Fibroblast of skin of left quadriceps (primary cell): ENCODE data around the gene TTC1.
"Not testable (repeated sequence)": the region's sequence is repeated elsewhere in the genome, so short reads cannot be mapped to it uniquely, and the experiment has no call there.

Experiments
- DNase-seq, 2 experiments: peaks; one replicate each; pipeline ENCODE4 v3.0.0-alpha.2; 2013; ENCODE audit warnings: low read depth in 2 of 2

TTC1 gene

DNA sequence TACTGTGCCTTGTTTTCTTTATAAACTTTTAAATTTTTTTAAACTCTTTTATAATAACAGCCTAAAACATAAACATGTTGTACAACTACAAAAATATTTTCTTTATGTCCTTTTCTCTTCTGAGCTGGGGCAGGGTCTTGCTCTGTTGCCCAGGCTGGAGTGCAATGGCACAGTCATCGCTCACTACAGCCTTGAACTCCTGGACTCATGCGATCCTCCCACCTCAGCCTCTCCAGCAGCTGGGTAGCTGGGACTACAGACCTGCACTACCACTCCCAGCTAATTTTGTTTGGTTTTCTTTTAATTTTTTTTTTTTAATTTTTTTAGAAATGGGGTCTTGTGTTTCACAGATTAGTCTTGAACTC, 31.5 kb downstream of the TTC1 start:
- no peak for DNase-seq

GRCh38 chr5:160042671-160043070, 33.7 kb downstream of the TTC1 start:
- no peak for DNase-seq

DNA sequence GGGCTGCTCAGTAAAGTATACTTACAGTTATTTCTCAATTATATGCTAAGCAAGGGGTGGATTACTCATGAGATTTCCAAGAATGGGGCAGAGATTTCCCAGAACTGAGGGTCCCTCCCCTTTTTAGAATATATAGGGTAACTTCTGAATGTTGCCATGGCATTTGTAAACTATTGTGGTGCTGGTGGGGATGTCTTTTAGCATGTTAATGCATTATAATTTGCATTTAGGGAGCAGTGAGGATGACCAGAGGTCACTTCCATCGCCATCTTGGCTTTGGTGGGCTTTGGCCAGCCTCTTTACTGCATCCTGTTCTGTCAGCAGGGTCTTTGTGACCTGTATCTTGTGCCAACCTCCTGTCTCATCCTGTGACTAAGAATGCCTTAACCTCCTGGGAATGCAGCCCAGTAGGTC, 35.5 kb downstream of the TTC1 start:
- no peak for DNase-seq

GRCh38 chr5:160044967-160045366, 36.0 kb downstream of the TTC1 start:
- DNase-seq = peak in 1 of 2 experiments; percentile 28

DNA sequence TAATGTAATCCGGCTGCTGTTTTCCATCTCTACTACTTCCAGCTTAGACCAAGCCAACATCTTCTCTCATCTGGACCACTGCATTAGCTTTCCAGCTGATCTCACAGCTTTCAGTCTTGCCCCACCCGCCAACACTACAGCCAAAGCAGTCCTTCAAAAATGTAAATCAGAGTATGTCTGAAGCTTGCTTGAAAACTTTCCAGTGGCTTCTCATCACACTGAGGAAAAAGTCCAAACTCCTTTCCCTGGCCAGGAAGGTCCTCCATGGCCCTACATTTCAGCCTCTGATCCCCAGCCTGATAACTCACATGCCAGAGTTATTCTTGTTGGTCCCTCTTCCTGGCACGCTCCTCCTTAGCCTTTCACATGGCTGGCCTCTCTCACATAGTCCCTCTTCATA, 38.5 kb downstream of the TTC1 start:
- DNase-seq = no peak

- DNase-seq = no peak
Measured at GRCh38 chr5:160048131-160048530, 39.2 kb downstream of the TTC1 start.

DNA sequence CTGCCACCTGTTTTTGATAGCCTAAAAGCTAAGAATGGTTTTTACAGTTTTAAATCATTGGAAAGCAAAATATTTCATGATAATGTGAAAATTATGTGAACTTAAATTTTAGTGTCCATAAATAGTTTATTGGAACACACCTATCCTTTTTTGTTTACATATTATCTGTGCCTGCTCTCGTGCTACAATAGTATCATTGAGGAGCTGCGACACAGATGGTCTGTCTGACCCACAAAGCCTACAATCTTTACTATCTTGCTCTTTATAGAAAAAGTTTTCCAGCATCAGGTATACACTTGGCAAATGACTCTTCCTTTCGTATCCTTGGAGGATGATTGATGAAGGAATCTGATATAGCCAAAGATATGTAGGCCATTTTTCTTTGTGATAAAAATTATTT, 40.2 kb downstream of the TTC1 start:
- no peak for DNase-seq

- peak in 1 of 2 experiments; percentile 18 for DNase-seq
Measured at GRCh38 chr5:160054047-160054446, 45.1 kb downstream of the TTC1 start.

DNA sequence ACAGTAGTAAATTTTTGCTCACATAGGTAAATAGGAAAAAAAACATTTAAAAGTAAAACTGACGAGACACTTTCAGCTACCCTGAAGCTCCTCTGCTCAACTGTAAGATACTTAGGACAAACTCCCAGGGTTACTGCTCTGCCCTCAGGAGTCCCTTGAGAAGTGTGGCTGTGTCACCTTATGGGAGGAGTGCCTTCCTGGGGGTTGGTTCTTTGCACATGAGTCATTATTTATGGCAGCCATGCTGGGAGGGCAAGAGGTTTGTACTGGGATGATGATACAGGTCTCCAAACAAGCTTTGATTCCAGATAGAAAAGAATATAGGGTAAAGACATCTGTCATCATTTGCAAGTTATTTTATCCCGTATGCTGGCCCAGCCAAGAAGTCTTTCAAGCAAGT, 45.9 kb downstream of the TTC1 start:
- no peak for DNase-seq

- no peak for DNase-seq
Measured at GRCh38 chr5:160057256-160057655, 48.3 kb downstream of the TTC1 start.

DNA sequence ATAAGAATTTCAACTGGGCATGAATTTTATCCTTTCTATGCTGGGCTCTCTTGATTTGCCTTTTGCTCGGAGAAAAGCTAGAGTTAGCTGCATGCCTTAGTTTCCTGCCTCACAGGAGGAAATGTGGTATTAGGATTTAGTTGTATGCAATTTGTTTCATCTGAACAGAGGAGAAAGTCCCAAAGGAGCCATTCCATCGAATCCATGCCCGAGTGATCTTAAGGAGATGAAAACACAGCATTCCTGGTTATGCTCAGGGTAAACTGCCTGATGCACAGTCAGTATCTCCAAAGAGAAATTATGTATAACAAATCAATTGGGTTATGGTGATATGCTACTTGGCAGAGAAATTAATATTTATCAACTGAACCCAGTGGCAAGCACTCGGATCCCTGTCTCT, 51.1 kb downstream of the TTC1 start:
- DNase-seq = no peak

GRCh38 chr5:160061770-160062169, 52.8 kb downstream of the TTC1 start:
- DNase-seq = no peak

DNA sequence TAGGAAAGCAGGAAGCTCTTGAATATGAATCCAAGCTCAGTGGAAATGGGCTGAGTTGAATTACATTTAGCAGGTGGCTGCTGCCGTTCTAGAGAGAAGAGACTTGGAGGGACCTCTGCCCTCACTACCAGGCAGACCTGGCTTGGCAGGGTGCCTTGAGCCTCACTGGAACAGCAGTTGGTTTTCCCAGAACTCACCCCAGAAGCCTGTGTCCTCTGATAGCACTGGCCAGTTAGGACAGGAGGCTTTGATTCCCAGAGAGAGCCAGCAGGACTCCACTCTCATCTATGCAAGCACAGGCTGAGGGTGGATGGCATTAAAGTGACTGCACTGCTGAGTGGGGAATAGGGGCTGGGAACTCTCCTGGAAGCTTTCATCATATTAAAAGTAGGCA, 55.5 kb downstream of the TTC1 start:
- DNase-seq = no peak

DNA sequence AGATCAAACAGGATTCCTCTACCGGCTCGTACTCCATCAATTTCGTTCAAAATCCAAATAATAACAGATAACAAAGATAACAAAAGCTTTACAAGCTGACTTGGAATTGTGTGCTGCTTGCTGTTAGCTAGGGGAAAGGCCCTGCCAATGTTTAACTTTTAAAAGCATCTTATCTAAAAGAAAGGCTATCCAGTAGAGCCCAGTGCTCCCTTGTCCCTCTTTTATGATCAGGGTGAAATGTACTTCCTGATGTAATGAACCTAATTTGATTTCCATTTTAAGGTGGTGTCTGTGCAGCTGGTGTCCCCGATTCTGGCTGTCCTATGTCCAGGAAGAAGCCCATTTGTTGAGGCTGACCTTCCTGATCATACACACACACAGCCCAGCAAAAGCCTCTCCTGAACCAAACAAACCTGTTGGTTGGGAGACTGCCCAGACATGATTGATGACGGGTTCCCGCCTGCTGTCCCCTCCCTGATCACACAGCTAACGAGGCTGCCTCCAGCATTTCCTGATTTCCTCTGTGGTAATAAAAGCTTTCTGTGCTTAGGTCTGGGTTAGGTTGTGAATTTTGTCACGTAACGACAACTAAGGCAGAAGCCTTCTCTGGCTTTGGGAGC, 56.2 kb downstream of the TTC1 start:
- DNase-seq = no peak

DNA sequence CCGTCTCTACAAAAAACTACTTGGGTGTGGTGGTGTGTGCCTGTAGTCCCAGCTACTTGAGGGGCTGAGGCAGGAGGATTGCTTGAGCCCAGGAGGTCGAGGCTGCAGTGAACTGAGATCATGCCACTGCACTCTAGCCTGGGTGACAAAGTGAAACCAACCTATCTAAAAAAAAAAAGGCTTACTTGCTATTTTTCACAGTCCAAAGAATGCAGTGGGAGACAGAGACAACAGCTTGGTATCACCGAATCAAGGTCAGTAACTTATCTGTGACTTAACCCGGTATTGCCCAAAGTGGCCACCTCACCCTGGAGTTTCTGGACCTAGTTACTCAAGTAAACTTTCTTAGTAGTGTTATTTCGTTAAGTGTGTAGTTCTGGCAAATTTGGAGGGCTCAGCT, 60.2 kb downstream of the TTC1 start:
- DNase-seq = not testable (repeated sequence)

DNA sequence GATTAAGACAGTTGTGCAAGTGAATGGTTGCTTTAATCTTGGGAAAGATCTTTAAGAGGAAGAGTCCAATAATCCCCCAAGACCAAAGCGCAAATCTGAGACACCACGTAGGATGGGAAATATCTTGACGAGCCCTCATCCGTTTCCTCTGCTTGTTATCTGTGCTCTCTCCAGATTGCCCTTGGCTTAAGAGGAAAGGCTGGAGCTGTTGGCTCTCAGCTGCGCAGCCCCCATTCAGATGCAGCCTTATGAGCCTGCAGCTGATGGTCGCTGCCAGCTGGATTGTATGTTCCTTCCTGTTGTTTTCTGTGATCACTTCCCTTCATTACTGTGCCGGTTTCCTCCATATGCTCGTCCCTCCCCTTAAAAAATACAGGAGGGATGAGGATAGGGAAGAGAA, 62.6 kb downstream of the TTC1 start:
- DNase-seq = no peak

GRCh38 chr5:160071916-160072315, 63.0 kb downstream of the TTC1 start:
- DNase-seq = no peak

- no peak for DNase-seq
Measured at GRCh38 chr5:160075073-160075472, 66.1 kb downstream of the TTC1 start.

DNA sequence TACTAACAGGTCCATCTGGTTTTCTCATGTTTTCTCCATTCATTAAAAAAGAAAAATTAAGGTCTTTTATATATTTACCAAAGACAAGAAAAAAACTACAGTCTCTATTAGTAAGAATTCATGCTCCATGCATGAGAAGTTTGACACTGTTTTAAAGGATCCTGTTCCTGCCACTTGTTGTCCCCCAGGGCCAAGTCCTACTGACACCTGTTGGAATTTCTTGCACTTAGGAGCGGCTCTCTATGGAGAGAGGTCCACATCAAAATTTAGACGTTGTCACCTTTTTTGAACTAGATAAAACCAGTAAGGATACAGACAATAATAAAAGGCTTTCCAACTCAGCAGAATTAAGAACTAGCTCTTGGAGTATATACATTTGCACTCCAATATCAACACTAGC, 68.1 kb downstream of the TTC1 start:
- no peak for DNase-seq

GRCh38 chr5:160079753-160080152, 70.8 kb downstream of the TTC1 start:
- DNase-seq = no peak

DNA sequence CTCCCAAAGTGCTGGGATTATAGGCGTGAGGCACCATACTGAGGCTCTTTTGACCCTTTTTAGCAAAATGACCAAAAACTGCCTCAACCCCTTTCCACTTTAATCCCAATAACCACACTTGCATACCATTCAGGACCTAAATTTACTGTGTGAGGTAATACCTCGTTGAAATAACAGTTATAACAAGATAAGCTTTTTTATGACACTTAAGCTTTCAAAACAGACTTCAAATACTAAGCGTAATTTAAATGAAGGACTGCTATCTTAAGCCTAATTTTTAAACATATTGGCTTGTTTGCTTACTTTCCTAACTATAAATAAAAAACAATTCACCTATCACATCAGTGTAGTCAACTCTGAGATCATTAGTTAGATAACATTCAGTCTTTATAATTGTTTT, 72.6 kb downstream of the TTC1 start:
- DNase-seq = no peak

GRCh38 chr5:160082614-160083500, 73.9 kb downstream of the TTC1 start:
- DNase-seq = peak; percentile 89 to 90

DNA sequence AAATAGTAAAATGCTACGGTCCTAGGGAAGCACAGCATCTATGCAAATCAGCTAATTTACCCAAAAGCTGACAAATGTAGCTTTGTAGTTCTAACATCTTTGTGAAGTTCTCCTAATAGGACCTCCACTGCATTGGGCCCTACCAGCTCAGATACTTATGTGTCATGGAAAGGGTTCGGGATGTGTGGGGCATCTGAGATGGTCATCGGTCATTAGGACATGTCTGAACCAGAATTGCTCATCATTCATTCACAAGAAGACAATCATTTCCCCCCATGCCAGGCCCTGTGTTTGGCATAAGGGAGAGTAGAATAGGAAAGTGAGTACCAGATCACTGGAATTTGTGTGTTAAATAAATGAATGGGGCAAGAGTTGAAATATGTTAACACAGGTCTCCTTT, 74.6 kb downstream of the TTC1 start:
- DNase-seq = no peak

DNA sequence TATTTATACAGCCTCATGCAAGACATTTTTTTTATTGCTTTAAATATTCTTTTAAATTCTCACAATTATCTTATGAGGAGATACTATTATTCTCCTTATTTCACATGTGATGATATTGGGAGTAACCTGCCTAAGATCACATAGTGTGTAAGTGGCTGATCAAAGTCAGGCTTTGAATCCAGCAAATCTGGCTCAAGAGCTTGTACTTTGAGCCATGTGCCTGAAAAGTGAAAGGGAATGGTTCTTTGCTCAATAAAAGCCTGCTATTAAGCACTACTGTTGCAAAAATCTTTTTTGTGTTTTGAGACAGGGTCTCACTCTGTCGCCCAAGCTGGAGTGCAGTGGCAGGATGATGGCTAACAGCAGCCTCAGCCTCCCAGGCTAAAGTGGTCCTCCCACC, 75.2 kb downstream of the TTC1 start:
- DNase-seq = no peak
